Heart left ventricle (tissue), 16 donors: Measurements from ENCODE around the gene MAST1. TPM values are rescaled to one million over a fixed set of nuclear protein-coding genes. Genes with fewer than 3 reads are reported as not detected.
"Not testable (repeated sequence)": the region's sequence is repeated elsewhere in the genome, so short reads cannot be mapped to it uniquely, and the experiment has no call there.

Experiments used
- ATAC-seq, 4 donors: fragments of 200-7000 bp; cut with Tn5 transposase; one replicate each; pipeline ENCODE4 v1.9.1; 2020 to 2022; ENCODE audit warnings: moderate library complexity in 4 of 4, mild to moderate bottlenecking in 3 of 4, moderate number of reproducible peaks in 1 of 4
- DNase-seq, 5 donors: peaks; one replicate each; pipeline ENCODE4 v3.0.0-alpha.2; 2020
- H3K27ac ChIP-seq, 12 donors: fragments of 200-600 bp; sonication (generic) in 4 of 12; one replicate each; pipeline versions ENCODE4 v1.5.0 to v1.8.0; 2016 to 2022; ENCODE audit warnings: mild to moderate bottlenecking in 2 of 12
- H3K27me3 ChIP-seq, 9 donors: fragments of 200-600 bp; sonication (generic) in 2 of 9; one replicate each; pipeline versions ENCODE4 v1.5.1 to v1.8.0; 2016 to 2022; ENCODE audit warnings: mild to moderate bottlenecking in 3 of 9
- H3K36me3 ChIP-seq, 9 donors: fragments of 200-600 bp; sonication (generic) in 2 of 9; one replicate each; pipeline versions ENCODE4 v1.5.0 to v1.8.0; 2018 to 2022; ENCODE audit warnings: mild to moderate bottlenecking in 2 of 9
- H3K4me1 ChIP-seq, 12 donors: fragments of 200-600 bp; sonication (generic) in 4 of 12; one replicate each; pipeline versions ENCODE4 v1.5.0 to v1.8.0; 2016 to 2022; ENCODE audit warnings: mild to moderate bottlenecking in 3 of 12
- H3K4me3 ChIP-seq, 12 donors: fragments of 200-600 bp; sonication (generic) in 4 of 12; one replicate each; pipeline versions ENCODE4 v1.5.0 to v1.8.0; 2017 to 2022; ENCODE audit warnings: mild to moderate bottlenecking in 9 of 12, moderate library complexity in 4 of 12
- H3K9me3 ChIP-seq, 12 donors: fragments of 200-600 bp; sonication (generic) in 4 of 12; one replicate each; pipeline versions ENCODE4 v1.5.0 to v1.8.0; 2016 to 2022; ENCODE audit warnings: mild to moderate bottlenecking in 1 of 12
- CTCF ChIP-seq, 12 donors: fragments of 200-600 bp; sonication (generic) in 4 of 12; IDR thresholded peaks; one replicate each; pipeline versions ENCODE4 v1.5.0 to v1.8.0; 2018 to 2022; ENCODE audit warnings: antibody characterized with exemption in 12 of 12, mild to moderate bottlenecking in 5 of 12
- POLR2A ChIP-seq, 2 donors: fragments of 450-650 bp; IDR thresholded peaks; one replicate each; pipeline ENCODE4 v1.6.1; 2017; ENCODE audit warnings: antibody characterized with exemption in 2 of 2, mild to moderate bottlenecking in 2 of 2, moderate library complexity in 2 of 2
- WGBS, 4 donors: extraction: QIAGEN DNeasy Blood & Tissue Kit in 2 of 4; methylation state at CpG; one replicate each; pipeline versions ENCODE4 v1.1.5 to v1.1.7; 2013 to 2018; 5-methylcytosine and 5-hydroxymethylcytosine counted together
- intact Hi-C, 10 donors: fragments of 100-400 bp; cut with DNase I; formaldehyde crosslinking; loops; one replicate each; pipeline versions ENCODE4 v1.11.1 to v1.14.2; 2022
- polyA plus RNA-seq, 2 donors: library from polyadenylated mRNA; stranded (reverse); fragments of 200-250 nt; gene quantifications; one replicate each; pipeline ENCODE4 v1.2.3, GENCODE V29; 2013
- total RNA-seq, 9 donors: library from RNA; depleted of rRNA in 2 of 9; stranded (reverse); fragments of >200 nt in 2 of 9; fragmentation: NEBNext Ultra II Directional in 3 of 9; extraction: Animal tissue kit (Norgen Biotek cat#: 25700) in 3 of 9; gene quantifications; one replicate each; pipeline versions ENCODE4 v1.1.0 to v1.2.4, GENCODE V29; 2016 to 2023
- donor health status: ischemic (EF 13 %, LVEDD 7.1; RV severe dilation, severe dysfunction).
- donor health status: healthy with polysubstance abuse.
- donor health status: DM: no; HTN: yes; CAD: no.
- donor health status: DM: no; HTN: no; CAD: no.
- donor health status: ischemic (EF 25% LVEDD 6.9; RV normal size, moderate dysfunction).
- donor health status: ischemic (EF 25% LVEDD 5.7; RV mildly dilated, moderate dysfunction).
- donor health status: healthy.
- donor health status: DM: yes; HTN: yes; CAD: no.
- donor health status: ischemic (EF 35%, LVEDD 5.7; RV mildly dilated, moderate dysfunction).
- donor health status: nonischemic (EF 11% LVEDD 7.7; RV severe dilation, severe dysfunction).
- donor health status: DM: yes; HTN: yes; CAD: no.
- donor health status: PGD.
- donor health status: ischemic (EF 29% LVEDD 5.4; RV normal size, mild dysfunction).
- donor health status: nonischemic (EF 23%, LVEDD 6.1; RV moderate dilation, normal function).

The MAST1 gene
- total and polyA plus RNA-seq, 11 donors = 0.15 to 1.7 (median 0.31) TPM; not detected in 3

DNA sequence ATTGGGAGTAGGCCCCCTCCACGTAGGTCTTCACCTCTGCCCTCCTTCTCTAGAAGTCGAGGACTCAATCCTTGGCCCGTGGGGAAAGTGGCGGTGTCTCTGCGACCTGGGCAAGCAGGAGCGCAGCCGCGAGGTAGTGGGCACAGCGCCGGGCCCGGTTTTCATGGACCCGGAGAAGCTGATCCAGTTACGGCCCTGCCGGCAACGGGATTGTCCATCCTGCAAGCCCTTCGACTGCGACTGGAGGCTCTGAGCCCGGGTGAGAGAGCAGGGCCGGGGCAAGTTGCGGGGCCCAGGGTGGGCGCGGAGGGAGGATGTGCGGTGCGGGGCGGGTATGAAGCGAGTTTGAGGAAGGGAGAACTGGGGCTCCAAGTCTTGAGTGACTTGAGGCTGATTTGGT lies 34.3 kb upstream of the MAST1 start:
- H3K9me3 ChIP-seq = no peaks in the 10 kb centered on the region
- H3K36me3 ChIP-seq = peaks cover 0 to 16% (median 12%) of the 10 kb centered on the region in 9 donors
- DNase-seq (no peak), ATAC-seq (no peak)
- H3K4me1 ChIP-seq = peaks cover 6 to 43% (median 26%) of the 10 kb centered on the region in 12 donors
- intact Hi-C loops = loop anchor here in 3 of 10 donors (5.0 kb wide), 2 partner anchors 37 to 82 kb away; partner anchors contain the start of gene TNPO2 (in 2 of the 3)
- H3K27me3 ChIP-seq = peaks cover 0 to 6% (median 0%) of the 10 kb centered on the region in 9 donors
- H3K4me3 ChIP-seq = no peak overlapping the region
- no peak for TF ChIP-seq POLR2A (IDR thresholded peaks at IDR 0.05)
- TF ChIP-seq CTCF (IDR thresholded peaks at IDR 0.05) = no peak
- 91 to 95% (median 92%) methylated on average over 26 of the region's 26 CpGs for WGBS, 4 donors
- H3K27ac ChIP-seq = no peak overlapping the region

GRCh38 chr19:12806242-12807081 lies 31.9 kb upstream of the MAST1 start, which contains the start of gene RNASEH2A:
TSS of gene RNASEH2A (plus strand) at chr19:12806584. CDS start at chr19:12806674, 90 bp downstream.
- ATAC-seq = peak; percentile 87 to 95 (median 91)
- TF ChIP-seq CTCF (IDR thresholded peaks at IDR 0.05) (peak in 3 of 12 donors; percentile 11 to 18 (median 14)), POLR2A (IDR thresholded peaks at IDR 0.05) (peak in 1 of 2 donors; percentile 48)
- peak within 1 kb of the TSS; percentile 18 to 85 (median 66) for H3K4me3 ChIP-seq
- intact Hi-C loops = loop anchor here in 1 of 10 donors (5.0 kb wide), 1 partner anchor 36 kb away; no protein-coding TSS in a partner anchor
- WGBS, 4 donors = 4 to 7% (median 4%) methylated on average over 43 to 66 of the region's 66 CpGs
- DNase-seq = peak; percentile 90 to 96 (median 92)
- peak within 1 kb of the TSS in 10 of 12 donors; percentile 3 to 72 (median 62) for H3K27ac ChIP-seq
- H3K36me3 ChIP-seq = peaks cover 0 to 12% (median 4%) of the 10 kb centered on the region in 9 donors
- peaks cover 6 to 26% (median 17%) of the 10 kb centered on the region in 12 donors for H3K4me1 ChIP-seq
- peaks cover 0 to 2% (median 0%) of the 10 kb centered on the region in 9 donors for H3K27me3 ChIP-seq
- H3K9me3 ChIP-seq = no peaks in the 10 kb centered on the region

DNA sequence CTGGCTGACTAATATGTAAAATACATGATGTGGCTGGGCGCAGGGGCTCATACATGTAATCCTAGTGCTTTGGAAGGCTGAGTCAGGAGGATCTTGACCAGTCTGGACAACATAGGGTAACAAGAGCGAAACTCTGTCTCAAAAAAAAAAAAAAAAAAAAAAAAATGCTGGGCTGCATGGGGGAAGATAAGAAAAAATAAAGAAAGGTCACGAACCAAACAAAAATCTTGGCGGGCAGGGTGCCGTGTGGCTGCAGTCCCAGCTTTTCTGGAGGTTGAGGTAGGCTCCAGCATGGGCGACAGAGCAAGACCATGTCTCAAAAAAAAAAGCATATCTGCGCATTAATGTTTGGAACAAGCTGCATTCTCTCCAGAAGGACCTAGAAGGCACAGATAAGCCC lies 23.2 kb upstream of the MAST1 start:
- 90 to 94% (median 94%) methylated on average over 7 of the region's 7 CpGs for WGBS, 4 donors
- peaks cover 0 to 27% (median 7%) of the 10 kb centered on the region in 9 donors for H3K36me3 ChIP-seq
- no peaks in the 10 kb centered on the region for H3K4me1 ChIP-seq
- no peaks in the 10 kb centered on the region for H3K9me3 ChIP-seq
- no peaks in the 10 kb centered on the region for H3K27me3 ChIP-seq
- H3K4me3 ChIP-seq = no peak overlapping the region
- ATAC-seq (no peak), DNase-seq (no peak)
- no peak overlapping the region for H3K27ac ChIP-seq
- intact Hi-C loops = no loop called here
- TF ChIP-seq CTCF (IDR thresholded peaks at IDR 0.05) (no peak), POLR2A (IDR thresholded peaks at IDR 0.05) (no peak)

GRCh38 chr19:12817188-12817587 lies 21.1 kb upstream of the MAST1 start:
- peaks cover 0 to 19% (median 4%) of the 10 kb centered on the region in 9 donors for H3K36me3 ChIP-seq
- intact Hi-C loops, DNase-seq, H3K27ac ChIP-seq, H3K4me3 ChIP-seq, H3K4me1 ChIP-seq, ATAC-seq, H3K9me3 ChIP-seq, H3K27me3 ChIP-seq: not testable (repeated sequence)
- WGBS, 4 donors = 93 to 95% (median 94%) methylated on average over 6 of the region's 6 CpGs

DNA sequence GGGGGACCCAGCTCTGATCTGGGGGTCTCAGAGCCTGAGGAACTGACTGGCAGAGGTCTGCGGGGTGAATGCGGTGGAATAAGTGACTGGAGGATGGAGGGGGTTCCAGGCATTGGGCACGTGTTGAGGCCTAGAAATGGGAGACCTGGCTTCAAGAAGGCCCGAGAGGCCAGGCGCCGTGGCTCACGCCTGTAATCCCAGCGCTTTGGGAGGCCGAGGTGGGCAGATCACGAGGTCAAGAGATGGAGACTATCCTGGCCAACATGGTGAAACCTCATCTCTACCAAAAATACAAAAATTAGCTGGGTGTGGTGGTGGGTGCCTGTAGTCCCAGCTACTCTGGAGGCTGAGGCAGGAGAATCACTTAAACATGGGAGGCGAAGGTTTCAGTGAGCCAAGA lies 20.5 kb upstream of the MAST1 start:
- intact Hi-C loops, H3K4me3 ChIP-seq, H3K9me3 ChIP-seq, H3K4me1 ChIP-seq, H3K27me3 ChIP-seq, DNase-seq, ATAC-seq, H3K27ac ChIP-seq: not testable (repeated sequence)
- peaks cover 0 to 17% (median 3%) of the 10 kb centered on the region in 9 donors for H3K36me3 ChIP-seq
- WGBS, 4 donors = 89 to 94% (median 94%) methylated on average over 11 of the region's 11 CpGs
